IMR-90 (cell line): ENCODE data around the gene ACAD9. TPM values are rescaled to one million over a fixed set of nuclear protein-coding genes. Genes with fewer than 3 reads are reported as not detected.

Experiments used
- ATAC-seq: fragments of 200-7000 bp; cut with Tn5 transposase; 2 replicates; pipeline ENCODE4 v1.9.1; 2020; ENCODE audit warnings: low read depth, mild to moderate bottlenecking, moderate library complexity
- BruUV-seq: library from RNA; stranded (reverse); fragments of 400-500 nt; replicated peaks from 2 replicates; lab custom pipeline; 2021; lab: Mats Ljungman, UMichigan
- CTCF ChIA-PET: fragments of 300-600 bp; formaldehyde crosslinking; extraction: SDS; loops from one replicate; lab custom pipeline; 2021; ENCODE audit warnings: antibody characterized with exemption; lab: Yijun Ruan, JAX
- POLR2A ChIA-PET: fragments of 300-600 bp; sonication (Branson Sonifier 250); formaldehyde crosslinking; loops from one replicate; lab custom pipeline; 2022; ENCODE audit warnings: antibody characterized with exemption; ENCODE audit not compliant: unreplicated experiment; lab: Charles Lee
- DNase-seq: peaks from one replicate; pipeline ENCODE4 v3.0.0; 2013
- H2AFZ ChIP-seq: replicated peaks from 2 replicates; pipeline ENCODE3; 2013; ENCODE audit warnings: low read length, mild to moderate bottlenecking; ENCODE audit not compliant: poor library complexity
- H2AK5ac ChIP-seq: 2 replicates; pipeline ENCODE4 v1.6.1; 2013; ENCODE audit warnings: low read depth, low read length, inconsistent platforms
- H2AK9ac ChIP-seq: replicated peaks from 2 replicates; pipeline ENCODE3; 2013; ENCODE audit warnings: mild to moderate bottlenecking, low read depth, low read length, moderate library complexity; ENCODE audit not compliant: poor library complexity
- H2BK120ac ChIP-seq: 2 replicates; pipeline ENCODE4 v1.6.1; 2013; ENCODE audit warnings: low read depth, low read length, inconsistent platforms
- H2BK15ac ChIP-seq: 3 replicates; pipeline ENCODE4 v1.6.1; 2013; ENCODE audit warnings: low read depth, low read length, inconsistent platforms
- H2BK20ac ChIP-seq: 2 replicates; pipeline ENCODE4 v1.6.1; 2013; ENCODE audit warnings: low read depth, mild to moderate bottlenecking, inconsistent platforms, low read length, moderate library complexity
- H2BK5ac ChIP-seq: 2 replicates; pipeline ENCODE4 v1.6.1; 2013; ENCODE audit warnings: mild to moderate bottlenecking, low read depth, low read length, inconsistent platforms; ENCODE audit not compliant: poor library complexity, severe bottlenecking
- H3K14ac ChIP-seq: replicated peaks from 2 replicates; pipeline ENCODE4 v1.6.1; 2013; ENCODE audit warnings: low read depth, low read length, inconsistent platforms
- H3K18ac ChIP-seq: 2 replicates; pipeline ENCODE4 v1.6.1; 2013; ENCODE audit warnings: low read depth, low read length, control low read depth
- H3K23ac ChIP-seq: 2 replicates; pipeline ENCODE4 v1.6.1; 2013; ENCODE audit warnings: low read depth, low read length, inconsistent platforms
- H3K27ac ChIP-seq: 2 replicates; pipeline ENCODE4 v1.5.1; 2013; ENCODE audit warnings: mild to moderate bottlenecking, control low read depth, low read length; ENCODE audit not compliant: insufficient read depth
- H3K27me3 ChIP-seq: 2 replicates; pipeline ENCODE4 v1.6.1; 2013; ENCODE audit warnings: low read length; ENCODE audit not compliant: control insufficient read depth, insufficient read depth
- H3K36me3 ChIP-seq: 2 replicates; pipeline ENCODE4 v1.6.1; 2013; ENCODE audit warnings: low read length, mixed read lengths; ENCODE audit not compliant: control insufficient read depth, insufficient read depth
- H3K4ac ChIP-seq: 2 replicates; pipeline ENCODE4 v1.6.1; 2013; ENCODE audit warnings: low read depth, low read length, inconsistent platforms
- H3K4me1 ChIP-seq: 2 replicates; pipeline ENCODE4 v1.6.1; 2013; ENCODE audit warnings: low read length, mixed read lengths; ENCODE audit not compliant: control insufficient read depth, insufficient read depth
- H3K4me2 ChIP-seq: 2 replicates; pipeline ENCODE4 v1.6.1; 2013; ENCODE audit warnings: low read depth, mild to moderate bottlenecking, control low read depth, low read length, moderate library complexity
- H3K4me3 ChIP-seq: 2 replicates; pipeline ENCODE4 v1.5.1; 2013; ENCODE audit warnings: low read depth, mild to moderate bottlenecking, control low read depth, low read length, moderate library complexity; ENCODE audit not compliant: insufficient read depth
- H3K56ac ChIP-seq: 2 replicates; pipeline ENCODE4 v1.6.1; 2013; ENCODE audit warnings: low read length, inconsistent platforms; ENCODE audit not compliant: insufficient read depth; ENCODE audit errors: extremely low read depth
- H3K79me1 ChIP-seq, 2 experiments: 2 replicates each; pipeline ENCODE4 v1.6.1; 2013; ENCODE audit warnings: low read length in 2 of 2, inconsistent platforms in 1 of 2, low read depth in 1 of 2
- H3K9ac ChIP-seq: 2 replicates; pipeline ENCODE4 v1.6.1; 2013; ENCODE audit warnings: low read depth, low read length, control low read depth
- H3K9me1 ChIP-seq: 2 replicates; pipeline ENCODE4 v1.6.1; 2013; ENCODE audit warnings: low read length, inconsistent platforms; ENCODE audit not compliant: insufficient read depth
- H3K9me3 ChIP-seq: 2 replicates; pipeline ENCODE4 v1.6.1; 2013; ENCODE audit warnings: low read length; ENCODE audit not compliant: control insufficient read depth, insufficient read depth
- H4K20me1 ChIP-seq: 2 replicates; pipeline ENCODE4 v1.6.1; 2013; ENCODE audit warnings: low read length, inconsistent platforms; ENCODE audit not compliant: insufficient read depth
- H4K5ac ChIP-seq: 2 replicates; pipeline ENCODE4 v1.6.1; 2013; ENCODE audit warnings: mild to moderate bottlenecking, low read depth, low read length, control low read depth
- H4K8ac ChIP-seq, 2 experiments: 2 replicates each; pipeline ENCODE4 v1.6.1; 2013; ENCODE audit warnings: low read depth in 2 of 2, low read length in 2 of 2, control low read depth in 1 of 2, inconsistent platforms in 1 of 2
- H4K91ac ChIP-seq: 2 replicates; pipeline ENCODE4 v1.6.1; 2013; ENCODE audit warnings: low read depth, low read length, inconsistent platforms; ENCODE audit not compliant: insufficient read depth
- MAZ ChIP-seq: IDR thresholded peaks from 2 replicates; pipeline ENCODE4 v1.6.1; 2012; ENCODE audit warnings: low read depth, mild to moderate bottlenecking, low read length, improper control_type of control experiment, moderate library complexity, borderline replicate concordance
- MXI1 ChIP-seq: IDR thresholded peaks from 2 replicates; pipeline ENCODE4 v1.6.1; 2012; ENCODE audit warnings: low read depth, mild to moderate bottlenecking, low read length, moderate library complexity, borderline replicate concordance
- RCOR1 ChIP-seq: IDR thresholded peaks from 2 replicates; pipeline ENCODE4 v1.6.1; 2012; ENCODE audit warnings: mild to moderate bottlenecking, low read length, improper control_type of control experiment; ENCODE audit not compliant: insufficient replicate concordance
- RFX5 ChIP-seq: IDR thresholded peaks from 2 replicates; pipeline ENCODE4 v1.8.0; 2012; ENCODE audit warnings: low read depth, mild to moderate bottlenecking, low read length, moderate library complexity
- WGBS, 2 experiments: methylation state at CpG; one replicate each; pipeline versions ENCODE4 v1.1.5 to v1.1.7; 2013; ENCODE audit warnings: missing lambda C conversion rate in 2 of 2; ENCODE audit not compliant: insufficient read length in 1 of 2; ENCODE audit errors: extremely low coverage in 2 of 2; 5-methylcytosine and 5-hydroxymethylcytosine counted together
- dilution Hi-C: fragments of 300-500 bp; cut with HindIII; formaldehyde crosslinking; loops from one replicate; pipeline ENCODE4 v1.14.3; 2018; ENCODE audit warnings: low sequenced_read_pairs; ENCODE audit not compliant: unreplicated experiment
- in situ Hi-C: fragments of 300-500 bp; cut with MboI; formaldehyde crosslinking; loops from 3 replicates; pipeline ENCODE4 v1.14.3; 2019; ENCODE audit warnings: low sequenced_read_pairs, inconsistent platforms, mixed read lengths
- intact Hi-C: fragments of 100-400 bp; cut with micrococcal nuclease; formaldehyde crosslinking; loops from 2 replicates; pipeline ENCODE4 v1.10.0; 2022
- polyA plus RNA-seq, 3 experiments: library from polyadenylated mRNA; depleted of rRNA; stranded (reverse); fragments of >200 nt; gene quantifications; 2 replicates each; pipeline ENCODE4 v1.2.3, GENCODE V29; 2012; ENCODE audit warnings: low replicate concordance in 1 of 3
- total RNA-seq: library from RNA; depleted of rRNA; stranded (reverse); fragments of >200 nt; gene quantifications from 2 replicates; pipeline ENCODE4 v1.2.3, GENCODE V29; 2012
- TF ChIP-seq, protein P1 (sequence below): fragments of 150-350 bp; IDR thresholded peaks from 2 replicates; pipeline ENCODE4 v1.6.1; 2016; ENCODE audit warnings: low read depth, mild to moderate bottlenecking, low read length, moderate library complexity, borderline replicate concordance
- TF ChIP-seq, protein P2 (sequence below): conservative IDR thresholded peaks from 2 replicates; pipeline ENCODE4 v1.5.1; 2012; ENCODE audit warnings: mild to moderate bottlenecking, low read depth, low read length, improper control_type of control experiment

Gene ACAD9
- total and polyA plus RNA-seq, 2 of the 4 experiments (the other 2 are of a cell fraction): 31.2 to 41.3 TPM

DNA sequence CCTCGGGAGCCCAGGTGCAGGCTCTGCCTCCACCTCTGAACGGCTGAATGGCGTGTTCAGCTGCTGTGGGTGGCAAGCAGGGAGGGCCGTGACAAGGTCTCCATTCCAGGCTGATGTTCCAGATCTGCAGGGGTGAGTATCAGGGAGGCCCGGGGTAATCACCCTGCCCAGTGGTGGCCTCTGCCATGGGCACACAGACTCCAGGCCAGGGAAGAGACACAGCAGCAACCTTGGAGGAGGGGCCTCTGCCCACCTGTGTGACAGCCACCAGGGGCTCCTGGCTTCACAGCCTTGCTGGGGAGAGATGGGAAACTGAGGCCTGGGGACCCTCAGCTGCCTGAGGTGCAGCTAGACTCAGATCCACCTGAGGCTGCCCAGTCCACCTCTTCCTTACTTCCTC lies 25.6 kb upstream of the ACAD9 start:
- no peaks in the 10 kb centered on the region for H3K79me1 ChIP-seq
- H4K20me1 ChIP-seq: no peaks in the 10 kb centered on the region
- no peak overlapping the region for H2AFZ ChIP-seq
- H3K56ac ChIP-seq: no peak overlapping the region
- no peak overlapping the region for H4K91ac ChIP-seq
- H3K9ac ChIP-seq: no peak overlapping the region
- no CpG with 5 or more reads among the region's 5 CpGs for WGBS, 2 experiments
- no peak overlapping the region for H2BK15ac ChIP-seq
- intact Hi-C loops: no loop called here
- H2BK20ac ChIP-seq: no peak overlapping the region
- no peak overlapping the region for H3K23ac ChIP-seq
- H3K27me3 ChIP-seq: peaks cover 1% of the 10 kb centered on the region; the same call in 1 of the 2 replicates
- H4K5ac ChIP-seq: no peak overlapping the region
- no peak for ATAC-seq
- H3K4ac ChIP-seq: no peak overlapping the region
- no peak overlapping the region for H2AK5ac ChIP-seq
- peaks cover 21% of the 10 kb centered on the region for H3K9me3 ChIP-seq
- no peak overlapping the region for H3K4me2 ChIP-seq
- no peak overlapping the region for H2AK9ac ChIP-seq
- H3K4me3 ChIP-seq: no peak overlapping the region
- no peak overlapping the region for H3K27ac ChIP-seq
- no peak overlapping the region for H2BK120ac ChIP-seq
- H3K9me1 ChIP-seq: no peaks in the 10 kb centered on the region
- in situ Hi-C loops: no loop called here
- dilution Hi-C loops: no loop called here
- BruUV-seq: no TSS peak
- no peak for DNase-seq
- no peak overlapping the region for H3K14ac ChIP-seq
- TF ChIP-seq, protein P1, sequence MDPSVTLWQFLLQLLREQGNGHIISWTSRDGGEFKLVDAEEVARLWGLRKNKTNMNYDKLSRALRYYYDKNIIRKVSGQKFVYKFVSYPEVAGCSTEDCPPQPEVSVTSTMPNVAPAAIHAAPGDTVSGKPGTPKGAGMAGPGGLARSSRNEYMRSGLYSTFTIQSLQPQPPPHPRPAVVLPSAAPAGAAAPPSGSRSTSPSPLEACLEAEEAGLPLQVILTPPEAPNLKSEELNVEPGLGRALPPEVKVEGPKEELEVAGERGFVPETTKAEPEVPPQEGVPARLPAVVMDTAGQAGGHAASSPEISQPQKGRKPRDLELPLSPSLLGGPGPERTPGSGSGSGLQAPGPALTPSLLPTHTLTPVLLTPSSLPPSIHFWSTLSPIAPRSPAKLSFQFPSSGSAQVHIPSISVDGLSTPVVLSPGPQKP: no peak
- TF ChIP-seq MXI1 (no peak), RFX5 (no peak), RCOR1 (no peak), MAZ (no peak)
- TF ChIP-seq, protein P2, sequence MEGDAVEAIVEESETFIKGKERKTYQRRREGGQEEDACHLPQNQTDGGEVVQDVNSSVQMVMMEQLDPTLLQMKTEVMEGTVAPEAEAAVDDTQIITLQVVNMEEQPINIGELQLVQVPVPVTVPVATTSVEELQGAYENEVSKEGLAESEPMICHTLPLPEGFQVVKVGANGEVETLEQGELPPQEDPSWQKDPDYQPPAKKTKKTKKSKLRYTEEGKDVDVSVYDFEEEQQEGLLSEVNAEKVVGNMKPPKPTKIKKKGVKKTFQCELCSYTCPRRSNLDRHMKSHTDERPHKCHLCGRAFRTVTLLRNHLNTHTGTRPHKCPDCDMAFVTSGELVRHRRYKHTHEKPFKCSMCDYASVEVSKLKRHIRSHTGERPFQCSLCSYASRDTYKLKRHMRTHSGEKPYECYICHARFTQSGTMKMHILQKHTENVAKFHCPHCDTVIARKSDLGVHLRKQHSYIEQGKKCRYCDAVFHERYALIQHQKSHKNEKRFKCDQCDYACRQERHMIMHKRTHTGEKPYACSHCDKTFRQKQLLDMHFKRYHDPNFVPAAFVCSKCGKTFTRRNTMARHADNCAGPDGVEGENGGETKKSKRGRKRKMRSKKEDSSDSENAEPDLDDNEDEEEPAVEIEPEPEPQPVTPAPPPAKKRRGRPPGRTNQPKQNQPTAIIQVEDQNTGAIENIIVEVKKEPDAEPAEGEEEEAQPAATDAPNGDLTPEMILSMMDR: no peak
- ChIA-PET CTCF (no interaction called here), POLR2A (interaction anchor here (0.6 kb wide), 1 partner anchor 175 kb away, joined by 7 read pairs; no protein-coding TSS in a partner anchor)
- no peaks in the 10 kb centered on the region for H3K36me3 ChIP-seq
- no peaks in the 10 kb centered on the region for H3K4me1 ChIP-seq
- H3K18ac ChIP-seq: no peak overlapping the region
- no peak overlapping the region for H2BK5ac ChIP-seq
- H4K8ac ChIP-seq: no peak overlapping the region
